K562 (cell line): ENCODE measurements around the gene BRWD1. TPM values are rescaled to one million over a fixed set of nuclear protein-coding genes. Genes with fewer than 3 reads are reported as not detected.

Experiments used
- CHD1 ChIP-seq: fragments of 200-600 bp; sonication (generic); IDR thresholded peaks from one replicate; pipeline ENCODE4 v1.6.1; 2012; ENCODE audit warnings: mild to moderate bottlenecking, moderate library complexity, low read length, inconsistent platforms
- CREM ChIP-seq: IDR thresholded peaks from 2 replicates; pipeline ENCODE4 v1.6.1; 2014; ENCODE audit warnings: antibody characterized with exemption, low read depth
- ELF1 ChIP-seq: fragments of 200-800 bp; sonication (Bioruptor generic); IDR thresholded peaks from 2 replicates; pipeline ENCODE4 v1.6.1; 2016; ENCODE audit warnings: missing genetic modification characterization, missing compliant biosample characterization
- FOSL1 ChIP-seq: fragments of 200-800 bp; sonication (Bioruptor generic); conservative IDR thresholded peaks from 2 replicates; pipeline ENCODE4 v1.6.1; 2016; ENCODE audit warnings: missing genetic modification characterization, missing compliant biosample characterization
- HMG20B ChIP-seq: fragments of 250-450 bp; sonication (Bioruptor Pico); IDR thresholded peaks from 2 replicates; pipeline ENCODE4 v1.5.0; 2021; ENCODE audit warnings: mild to moderate bottlenecking
- IRF9 ChIP-seq: fragments of 450-650 bp; IDR thresholded peaks from 2 replicates; pipeline ENCODE4 v1.6.1; 2016; ENCODE audit warnings: missing biosample characterization, missing genetic modification characterization
- MTA3 ChIP-seq: fragments of 450-650 bp; formaldehyde crosslinking; IDR thresholded peaks from 2 replicates; pipeline ENCODE4 v1.6.1; 2017; ENCODE audit warnings: mild to moderate bottlenecking, borderline replicate concordance
- NCOA6 ChIP-seq: fragments of 450-650 bp; IDR thresholded peaks from 2 replicates; pipeline ENCODE4 v1.6.1; 2017; ENCODE audit warnings: mild to moderate bottlenecking
- NR3C1 ChIP-seq: sonication (generic); formaldehyde crosslinking; IDR thresholded peaks from 2 replicates; pipeline ENCODE4 v1.8.1; 2022; ENCODE audit warnings: missing genetic modification reagents
- PRPF4 ChIP-seq: fragments of 200-400 bp; formaldehyde crosslinking; IDR thresholded peaks from one replicate; pipeline ENCODE4 v1.6.1; 2017; ENCODE audit warnings: low read length, low read depth, mild to moderate bottlenecking; ENCODE audit not compliant: insufficient read depth, poor library complexity, severe bottlenecking
- SMARCA4 ChIP-seq: fragments of 450-650 bp; IDR thresholded peaks from 2 replicates; pipeline ENCODE4 v1.6.1; 2016
- SRSF3 ChIP-seq: fragments of 200-400 bp; formaldehyde crosslinking; IDR thresholded peaks from 2 replicates; pipeline ENCODE4 v1.6.1; 2016; ENCODE audit warnings: mild to moderate bottlenecking, low read length, moderate library complexity; ENCODE audit not compliant: insufficient read depth
- SRSF7 ChIP-seq: fragments of 200-400 bp; formaldehyde crosslinking; optimal IDR thresholded peaks from 2 replicates; pipeline ENCODE3; 2017; ENCODE audit warnings: mild to moderate bottlenecking, low read depth, low read length
- XRCC3 ChIP-seq: fragments of 450-650 bp; IDR thresholded peaks from 2 replicates; pipeline ENCODE4 v1.6.1; 2017; ENCODE audit warnings: mild to moderate bottlenecking, moderate library complexity
- ZNF274 ChIP-seq: IDR thresholded peaks from 2 replicates; pipeline ENCODE4 v1.6.1; 2011; ENCODE audit warnings: low read depth, mild to moderate bottlenecking, low read length, moderate library complexity, borderline replicate concordance
- ZNF431 ChIP-seq: sonication (generic); formaldehyde crosslinking; IDR thresholded peaks from 2 replicates; pipeline ENCODE4 v1.8.0; 2022; ENCODE audit warnings: mild to moderate bottlenecking, missing genetic modification reagents
- ZNF561 ChIP-seq: fragments of 450-650 bp; formaldehyde crosslinking; conservative IDR thresholded peaks from 2 replicates; pipeline ENCODE4 v1.4.0; 2020; ENCODE audit warnings: mild to moderate bottlenecking, moderate library complexity
- ZNF639 ChIP-seq, 2 experiments: fragments of 200-800 bp in 1 of 2; sonication (Bioruptor generic) in 1 of 2; sonication (generic) in 1 of 2; formaldehyde crosslinking in 1 of 2; IDR thresholded peaks in 1 of 2; conservative IDR thresholded peaks in 1 of 2; 2 replicates each; pipeline versions ENCODE4 v1.5.0 to v1.6.1; 2016 to 2020; ENCODE audit warnings: missing compliant biosample characterization in 1 of 2, missing genetic modification characterization in 1 of 2, missing genetic modification reagents in 1 of 2
- polyA plus RNA-seq, 8 experiments: library from polyadenylated mRNA; depleted of rRNA in 4 of 8; stranded (reverse) in 5 of 8; unstranded in 3 of 8; fragments of >200 nt; fragmentation: Nextera tagmentation in 2 of 8; fragmentation: Illumina TruSeq in 1 of 8; extraction: Ambion mirVana in 2 of 8; extraction: Trizol in 1 of 8; gene quantifications; 2 replicates each; pipeline versions ENCODE4 v1.2.1 to v1.2.3, GENCODE V29; 2011 to 2014; ENCODE audit warnings: inconsistent platforms in 1 of 8, missing spikeins in 1 of 8
- total RNA-seq, 7 experiments: library from RNA; depleted of rRNA in 6 of 7; stranded (reverse); fragments of >200 nt in 6 of 7; fragmentation: Illumina TruSeq in 2 of 7; extraction: Trizol in 2 of 7; gene quantifications; 2 replicates each; pipeline versions ENCODE4 v1.2.1 to v1.2.3, GENCODE V29; 2011 to 2021; ENCODE audit warnings: low replicate concordance in 1 of 7
- TF ChIP-seq, protein P1 (sequence below): fragments of 250-450 bp; sonication (Bioruptor Pico); IDR thresholded peaks from 2 replicates; pipeline ENCODE4 v1.5.0; 2021; ENCODE audit warnings: mild to moderate bottlenecking, borderline replicate concordance
- TF ChIP-seq, protein P2 (sequence below): fragments of 150-350 bp; IDR thresholded peaks from 2 replicates; pipeline ENCODE4 v1.6.1; 2014; ENCODE audit warnings: low read depth, mild to moderate bottlenecking, low read length, borderline replicate concordance

BRWD1 gene
- total and polyA plus RNA-seq, 9 of the 15 experiments (the other 6 are each of a cell fraction or from before 2014, with no cell fraction given) = 10.1 to 60.2 (median 34.1) TPM

- peak; percentile 89; the same call in 1 of the 2 replicates for TF ChIP-seq SRSF3
- no peak for TF ChIP-seq XRCC3
- peak; percentile 31; the same call in 1 of the 2 replicates for TF ChIP-seq ELF1
- no peak for TF ChIP-seq ZNF274
- no peak for TF ChIP-seq SMARCA4
- TF ChIP-seq CHD1 = peak; percentile 89
- no peak for TF ChIP-seq FOSL1
- TF ChIP-seq, protein P1, sequence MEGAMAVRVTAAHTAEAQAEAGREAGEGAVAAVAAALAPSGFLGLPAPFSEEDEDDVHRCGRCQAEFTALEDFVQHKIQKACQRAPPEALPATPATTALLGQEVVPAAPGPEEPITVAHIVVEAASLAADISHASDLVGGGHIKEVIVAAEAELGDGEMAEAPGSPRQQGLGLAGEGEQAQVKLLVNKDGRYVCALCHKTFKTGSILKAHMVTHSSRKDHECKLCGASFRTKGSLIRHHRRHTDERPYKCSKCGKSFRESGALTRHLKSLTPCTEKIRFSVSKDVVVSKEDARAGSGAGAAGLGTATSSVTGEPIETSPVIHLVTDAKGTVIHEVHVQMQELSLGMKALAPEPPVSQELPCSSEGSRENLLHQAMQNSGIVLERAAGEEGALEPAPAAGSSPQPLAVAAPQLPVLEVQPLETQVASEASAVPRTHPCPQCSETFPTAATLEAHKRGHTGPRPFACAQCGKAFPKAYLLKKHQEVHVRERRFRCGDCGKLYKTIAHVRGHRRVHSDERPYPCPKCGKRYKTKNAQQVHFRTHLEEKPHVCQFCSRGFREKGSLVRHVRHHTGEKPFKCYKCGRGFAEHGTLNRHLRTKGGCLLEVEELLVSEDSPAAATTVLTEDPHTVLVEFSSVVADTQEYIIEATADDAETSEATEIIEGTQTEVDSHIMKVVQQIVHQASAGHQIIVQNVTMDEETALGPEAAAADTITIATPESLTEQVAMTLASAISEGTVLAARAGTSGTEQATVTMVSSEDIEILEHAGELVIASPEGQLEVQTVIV (CRISPR knock-in tag) = no peak
- TF ChIP-seq NCOA6 = no peak
- TF ChIP-seq ZNF561 (CRISPR knock-in tag) = no peak
- TF ChIP-seq, protein P2, sequence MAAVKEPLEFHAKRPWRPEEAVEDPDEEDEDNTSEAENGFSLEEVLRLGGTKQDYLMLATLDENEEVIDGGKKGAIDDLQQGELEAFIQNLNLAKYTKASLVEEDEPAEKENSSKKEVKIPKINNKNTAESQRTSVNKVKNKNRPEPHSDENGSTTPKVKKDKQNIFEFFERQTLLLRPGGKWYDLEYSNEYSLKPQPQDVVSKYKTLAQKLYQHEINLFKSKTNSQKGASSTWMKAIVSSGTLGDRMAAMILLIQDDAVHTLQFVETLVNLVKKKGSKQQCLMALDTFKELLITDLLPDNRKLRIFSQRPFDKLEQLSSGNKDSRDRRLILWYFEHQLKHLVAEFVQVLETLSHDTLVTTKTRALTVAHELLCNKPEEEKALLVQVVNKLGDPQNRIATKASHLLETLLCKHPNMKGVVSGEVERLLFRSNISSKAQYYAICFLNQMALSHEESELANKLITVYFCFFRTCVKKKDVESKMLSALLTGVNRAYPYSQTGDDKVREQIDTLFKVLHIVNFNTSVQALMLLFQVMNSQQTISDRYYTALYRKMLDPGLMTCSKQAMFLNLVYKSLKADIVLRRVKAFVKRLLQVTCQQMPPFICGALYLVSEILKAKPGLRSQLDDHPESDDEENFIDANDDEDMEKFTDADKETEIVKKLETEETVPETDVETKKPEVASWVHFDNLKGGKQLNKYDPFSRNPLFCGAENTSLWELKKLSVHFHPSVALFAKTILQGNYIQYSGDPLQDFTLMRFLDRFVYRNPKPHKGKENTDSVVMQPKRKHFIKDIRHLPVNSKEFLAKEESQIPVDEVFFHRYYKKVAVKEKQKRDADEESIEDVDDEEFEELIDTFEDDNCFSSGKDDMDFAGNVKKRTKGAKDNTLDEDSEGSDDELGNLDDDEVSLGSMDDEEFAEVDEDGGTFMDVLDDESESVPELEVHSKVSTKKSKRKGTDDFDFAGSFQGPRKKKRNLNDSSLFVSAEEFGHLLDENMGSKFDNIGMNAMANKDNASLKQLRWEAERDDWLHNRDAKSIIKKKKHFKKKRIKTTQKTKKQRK = no peak
- TF ChIP-seq NR3C1 (CRISPR knock-in tag) = no peak; the same call in 1 of the 2 replicates
- TF ChIP-seq HMG20B (CRISPR knock-in tag) = peak; percentile 49; the same call in 1 of the 2 replicates
- no peak for TF ChIP-seq ZNF639 (CRISPR knock-in tag; conservative IDR thresholded peaks at IDR 0.05 in 1 of 2, IDR thresholded peaks at IDR 0.05 in 1 of 2)
- no peak for TF ChIP-seq CREM
- no peak for TF ChIP-seq IRF9 (tag)
- TF ChIP-seq PRPF4 = no peak
- TF ChIP-seq ZNF431 (CRISPR knock-in tag) = no peak
- no peak for TF ChIP-seq SRSF7
- no peak for TF ChIP-seq MTA3
These were observed 130.8 kb downstream of the BRWD1 start (continued) for GRCh38 chr21:39182484-39183271.
